Activated B cell treated with CpG ODN at 0.5 μM for 24 hours (primary cell): ENCODE data around the gene IP6K1. TPM values are rescaled to one million over a fixed set of nuclear protein-coding genes. Genes with fewer than 3 reads are reported as not detected.

Source experiments
- ATAC-seq: fragments of 200-7000 bp; cut with Tn5 transposase; one replicate; pipeline ENCODE4 v1.10.0; 2021; ENCODE audit warnings: low read depth, mild to moderate bottlenecking, moderate library complexity
- CTCF ChIA-PET: fragments of 350-600 bp; sonication (Branson Sonifier 250); formaldehyde crosslinking; loops from one replicate; lab custom pipeline; 2021; ENCODE audit warnings: antibody characterized with exemption; lab: Charles Lee
- POLR2A ChIA-PET: fragments of 350-600 bp; sonication (Branson Sonifier 250); formaldehyde crosslinking; loops from one replicate; lab custom pipeline; 2021; ENCODE audit warnings: antibody characterized with exemption; lab: Charles Lee
- DNase-seq: peaks from one replicate; pipeline ENCODE4 v3.0.0; 2022
- H3K27ac Mint-ChIP-seq: one replicate; pipeline ENCODE4 v1.8.0; 2020; ENCODE audit warnings: mixed read lengths
- H3K27me3 Mint-ChIP-seq: one replicate; pipeline ENCODE4 v1.8.0; 2021; ENCODE audit warnings: mixed read lengths
- H3K36me3 Mint-ChIP-seq: one replicate; pipeline ENCODE4 v1.8.0; 2021; ENCODE audit warnings: low read depth, mixed read lengths
- H3K4me1 Mint-ChIP-seq: one replicate; pipeline ENCODE4 v1.8.0; 2021; ENCODE audit warnings: mixed read lengths
- H3K4me3 Mint-ChIP-seq: one replicate; pipeline ENCODE4 v1.8.0; 2020; ENCODE audit warnings: mild to moderate bottlenecking, mixed read lengths
- H3K9me3 Mint-ChIP-seq: one replicate; pipeline ENCODE4 v1.8.0; 2020; ENCODE audit warnings: mixed read lengths
- intact Hi-C: fragments of 100-400 bp; cut with micrococcal nuclease; formaldehyde crosslinking; loops from one replicate; pipeline ENCODE4 v1.15.1; 2024
- total RNA-seq: library from RNA; stranded (reverse); gene quantifications from 2 replicates; pipeline ENCODE4 v1.2.3, GENCODE V29; 2022
- TF ChIP-seq, protein P1 (sequence below): fragments of 200-600 bp; IDR thresholded peaks from one replicate; pipeline ENCODE4 v1.8.0; 2022; ENCODE audit warnings: antibody characterized with exemption, mild to moderate bottlenecking

The IP6K1 gene
- total RNA-seq, 1 donor from 2014 or later: 47.6 TPM

DNA sequence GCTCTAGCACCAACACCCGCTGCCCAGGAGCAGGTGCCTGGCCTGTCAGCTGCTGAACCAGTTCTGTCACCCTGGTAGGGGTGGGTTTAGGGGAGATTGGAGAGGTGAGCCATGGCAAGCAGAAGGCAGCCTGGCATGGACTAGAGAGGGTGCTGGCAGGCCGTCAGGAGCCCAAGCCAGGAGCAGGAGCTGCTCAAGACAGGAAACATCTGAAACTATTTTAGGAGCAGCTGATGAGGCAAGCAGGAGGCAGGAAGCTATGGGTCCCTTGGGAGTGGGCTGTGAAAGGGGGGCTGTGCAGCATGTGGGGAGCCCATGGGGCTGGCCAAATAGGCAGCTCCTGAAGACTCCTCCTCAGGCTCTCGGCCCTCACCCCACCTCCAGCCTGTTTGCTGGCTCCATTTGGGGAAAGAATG is 19.0 kb upstream of the IP6K1 start:
- intact Hi-C loops: loop anchor here (1.0 to 10.0 kb wide), 4 partner anchors 8 to 489 kb away; partner anchors contain the start of genes GNAI2, HYAL3, IFRD2 and IP6K1
- TF ChIP-seq, protein P1, sequence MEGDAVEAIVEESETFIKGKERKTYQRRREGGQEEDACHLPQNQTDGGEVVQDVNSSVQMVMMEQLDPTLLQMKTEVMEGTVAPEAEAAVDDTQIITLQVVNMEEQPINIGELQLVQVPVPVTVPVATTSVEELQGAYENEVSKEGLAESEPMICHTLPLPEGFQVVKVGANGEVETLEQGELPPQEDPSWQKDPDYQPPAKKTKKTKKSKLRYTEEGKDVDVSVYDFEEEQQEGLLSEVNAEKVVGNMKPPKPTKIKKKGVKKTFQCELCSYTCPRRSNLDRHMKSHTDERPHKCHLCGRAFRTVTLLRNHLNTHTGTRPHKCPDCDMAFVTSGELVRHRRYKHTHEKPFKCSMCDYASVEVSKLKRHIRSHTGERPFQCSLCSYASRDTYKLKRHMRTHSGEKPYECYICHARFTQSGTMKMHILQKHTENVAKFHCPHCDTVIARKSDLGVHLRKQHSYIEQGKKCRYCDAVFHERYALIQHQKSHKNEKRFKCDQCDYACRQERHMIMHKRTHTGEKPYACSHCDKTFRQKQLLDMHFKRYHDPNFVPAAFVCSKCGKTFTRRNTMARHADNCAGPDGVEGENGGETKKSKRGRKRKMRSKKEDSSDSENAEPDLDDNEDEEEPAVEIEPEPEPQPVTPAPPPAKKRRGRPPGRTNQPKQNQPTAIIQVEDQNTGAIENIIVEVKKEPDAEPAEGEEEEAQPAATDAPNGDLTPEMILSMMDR: no peak
- POLR2A ChIA-PET: interaction anchor here (0.5 to 7.3 kb wide), 11 partner anchors 11 to 1695 kb away, joined by 3 to 138 read pairs (median 3); partner anchors contain the start of genes IP6K1 and UBA7
- Mint-ChIP-seq H3K9me3 (no peaks in the 10 kb centered on the region), H3K27me3 (no peaks in the 10 kb centered on the region), H3K27ac (peak overlapping the region; percentile 92), H3K4me3 (peak overlapping the region; percentile 92), H3K4me1 (peaks cover 67% of the 10 kb centered on the region), H3K36me3 (peaks cover 21% of the 10 kb centered on the region)
- CTCF ChIA-PET: interaction anchor here (0.5 to 10.9 kb wide), 6 partner anchors 8 to 266 kb away, joined by 3 to 238 read pairs (median 6); partner anchors contain the start of genes AMIGO3 and UBA7
- DNase-seq: peak; percentile 50
- ATAC-seq: peak; percentile 26

DNA sequence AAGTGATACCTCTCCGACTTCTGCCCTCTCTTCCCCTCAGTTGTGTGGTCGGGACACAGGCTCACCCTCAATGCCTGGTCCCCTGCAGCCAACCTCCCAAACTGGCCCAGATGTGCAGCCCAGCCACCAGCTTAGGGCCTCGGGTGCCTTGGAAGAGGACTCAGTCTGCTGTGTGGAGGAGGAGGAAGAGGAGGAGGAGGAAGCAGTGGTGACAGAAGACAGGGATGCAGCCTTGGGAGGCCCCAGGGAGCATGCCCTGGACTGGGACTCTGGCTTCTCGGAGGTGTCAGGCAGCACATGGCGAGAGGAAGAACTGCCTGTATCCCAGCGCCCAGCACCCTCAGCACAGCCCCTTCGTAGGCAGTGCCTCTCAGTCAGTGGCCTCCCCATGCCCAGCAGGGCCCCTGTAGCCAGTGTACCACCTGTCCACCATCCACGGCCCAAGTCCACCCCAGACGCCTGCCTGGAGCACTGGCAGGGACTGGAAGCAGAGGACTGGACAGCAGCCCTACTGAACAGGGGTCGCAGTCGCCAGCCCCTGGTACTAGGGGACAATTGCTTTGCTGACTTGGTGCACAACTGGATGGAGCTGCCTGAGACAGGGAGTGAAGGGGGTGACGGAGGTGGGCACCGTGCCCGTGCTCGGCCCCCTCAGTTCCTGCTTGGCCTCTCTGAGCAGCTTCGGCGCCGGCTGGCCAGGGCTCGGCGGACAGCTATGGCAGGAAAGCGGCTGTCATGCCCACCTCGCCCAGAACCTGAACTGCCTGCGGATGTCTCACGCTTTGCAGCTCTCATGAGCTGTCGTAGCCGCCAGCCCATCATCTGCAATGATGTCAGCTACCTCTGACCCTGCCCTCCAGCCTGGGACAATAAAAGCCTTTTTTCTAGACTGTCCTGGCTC is 18.0 kb upstream of the IP6K1 start:
- H3K27ac Mint-ChIP-seq: peak overlapping the region; percentile 92
- peaks cover 11% of the 10 kb centered on the region for H3K36me3 Mint-ChIP-seq
- H3K4me3 Mint-ChIP-seq: peak overlapping the region; percentile 92
- H3K9me3 Mint-ChIP-seq: no peaks in the 10 kb centered on the region
- POLR2A ChIA-PET: interaction anchor here (0.9 to 7.3 kb wide), 10 partner anchors 12 to 545 kb away, joined by 3 to 138 read pairs (median 9); partner anchors contain the start of genes GMPPB, IP6K1, MON1A and RBM6
- DNase-seq (peak; percentile 29), ATAC-seq (peak; percentile 3)
- peaks cover 62% of the 10 kb centered on the region for H3K4me1 Mint-ChIP-seq
- CTCF ChIA-PET: interaction anchor here (0.9 to 10.9 kb wide), 7 partner anchors 9 to 265 kb away, joined by 3 to 238 read pairs (median 8); partner anchors contain the start of genes AMIGO3 and UBA7
- TF ChIP-seq, protein P1: no peak
- H3K27me3 Mint-ChIP-seq: no peaks in the 10 kb centered on the region
- intact Hi-C loops: loop anchor here (1.0 to 10.0 kb wide), 4 partner anchors 9 to 490 kb away; partner anchors contain the start of genes GNAI2, HYAL3, IFRD2 and IP6K1

DNA sequence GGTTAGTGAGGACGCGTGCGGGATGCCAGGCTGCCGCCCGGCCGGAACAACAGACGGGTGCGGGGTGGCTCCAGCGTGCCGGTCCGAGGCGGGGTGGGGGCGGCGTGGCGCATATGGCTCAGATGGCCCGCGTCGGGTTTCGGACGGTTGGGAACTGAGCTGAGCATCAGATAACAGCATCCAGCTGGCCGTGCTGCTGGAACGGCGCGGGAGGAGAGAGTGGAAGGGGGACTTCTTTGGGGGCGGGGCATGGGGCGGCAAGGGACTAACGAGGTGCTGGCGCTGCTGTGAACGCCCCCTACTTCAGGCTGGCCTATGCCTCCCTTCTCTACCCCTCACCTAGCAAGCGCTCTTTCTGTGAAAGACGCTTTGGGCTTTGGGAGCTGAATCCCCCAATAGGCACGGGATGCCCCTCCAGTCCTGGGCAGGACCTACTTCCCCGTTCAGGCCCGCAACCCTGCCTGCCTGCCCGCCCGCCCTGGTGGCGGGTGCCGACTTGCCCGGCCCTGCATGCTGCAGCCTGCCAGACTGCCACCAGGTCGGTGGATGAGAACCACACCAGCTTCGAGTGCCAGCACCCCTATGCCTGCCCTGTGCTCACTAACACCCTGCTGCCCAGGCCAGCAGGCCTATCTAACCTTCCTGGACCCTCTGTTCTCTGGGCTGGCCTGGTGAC is 17.3 kb upstream of the IP6K1 start:
- Mint-ChIP-seq H3K4me3 (peak overlapping the region; percentile 92), H3K27me3 (no peaks in the 10 kb centered on the region), H3K27ac (peak overlapping the region; percentile 92), H3K36me3 (peaks cover 6% of the 10 kb centered on the region), H3K4me1 (peaks cover 55% of the 10 kb centered on the region), H3K9me3 (no peaks in the 10 kb centered on the region)
- DNase-seq (peak; percentile 62), ATAC-seq (peak; percentile 15)
- TF ChIP-seq, protein P1: no peak
- POLR2A ChIA-PET: interaction anchor here (0.6 to 7.3 kb wide), 16 partner anchors 13 to 464 kb away, joined by 3 to 138 read pairs (median 6); partner anchors contain the start of genes IP6K1, MON1A, RBM5 and RBM6
- CTCF ChIA-PET: interaction anchor here (0.9 to 10.9 kb wide), 8 partner anchors 8 to 264 kb away, joined by 3 to 238 read pairs (median 7); partner anchors contain the start of gene UBA7
- intact Hi-C loops: loop anchor here (1.0 to 10.0 kb wide), 5 partner anchors 13 to 491 kb away; partner anchors contain the start of genes GNAI2, HYAL3, IFRD2 and NAA80

DNA sequence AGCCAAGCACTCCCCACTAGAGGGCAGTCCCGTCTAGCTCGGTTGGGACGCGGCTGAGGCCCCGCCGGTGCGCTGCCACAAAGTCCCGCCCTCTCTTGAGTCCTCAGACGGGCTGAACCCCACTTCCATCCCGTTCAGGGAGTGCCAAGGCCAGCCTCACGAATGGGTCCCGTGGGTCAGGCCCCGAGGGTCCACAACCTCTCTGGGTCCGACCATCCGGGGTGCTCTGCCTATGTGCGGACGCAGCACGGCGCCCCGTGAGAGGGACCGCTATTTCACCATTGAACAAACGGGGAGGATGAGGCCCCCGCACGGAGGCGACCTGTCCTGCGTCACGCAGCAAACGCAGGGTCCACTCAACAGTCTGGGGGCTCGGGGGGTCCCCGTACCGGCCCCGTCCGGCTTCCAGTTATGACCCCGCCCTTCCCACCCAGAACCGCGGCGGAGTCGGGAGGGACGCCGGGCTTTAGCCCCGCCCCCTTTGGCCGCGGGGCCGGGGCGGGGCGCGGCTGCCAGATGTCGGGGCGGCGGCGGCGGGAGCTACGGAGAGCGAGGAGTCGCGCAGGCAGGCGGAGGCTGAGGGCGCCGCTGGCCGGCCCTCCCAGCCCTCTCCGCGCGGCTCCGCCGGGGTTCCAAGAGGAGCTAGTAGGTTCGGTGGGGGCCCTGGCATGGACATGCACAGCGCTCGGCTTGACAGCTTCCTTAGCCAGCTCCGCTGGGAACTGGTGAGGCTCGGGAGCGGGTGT is 16.6 kb upstream of the IP6K1 start, which contains the start of gene INKA1:
INKA1 (plus strand) TSS at position 543 of the 746 bp plus-strand sequence; CDS start at position 675, 132 bp downstream.
- peak within 1 kb of the TSS; percentile 92 for H3K4me3 Mint-ChIP-seq
- DNase-seq (peak; percentile 82), ATAC-seq (peak; percentile 68)
- no peaks in the 10 kb centered on the region for H3K9me3 Mint-ChIP-seq
- TF ChIP-seq, protein P1: peak; percentile 45
- peaks cover 4% of the 10 kb centered on the region for H3K36me3 Mint-ChIP-seq
- peak within 1 kb of the TSS; percentile 92 for H3K27ac Mint-ChIP-seq
- H3K27me3 Mint-ChIP-seq: no peaks in the 10 kb centered on the region
- POLR2A ChIA-PET: interaction anchor here (0.6 to 7.3 kb wide), 19 partner anchors 14 to 463 kb away, joined by 3 to 138 read pairs (median 5); partner anchors contain the start of genes IP6K1, MON1A, RBM5 and RBM6
- peaks cover 48% of the 10 kb centered on the region for H3K4me1 Mint-ChIP-seq
- CTCF ChIA-PET: interaction anchor here (0.9 to 10.9 kb wide), 9 partner anchors 8 to 263 kb away, joined by 3 to 238 read pairs (median 5); partner anchors contain the start of gene UBA7
- intact Hi-C loops: loop anchor here (1.0 to 10.0 kb wide), 11 partner anchors 14 to 492 kb away; partner anchors contain the start of genes AMIGO3, GNAI2, HYAL3 and IFRD2
